PC-3 (cell line): ENCODE results near the gene CLCN4. TPM values are rescaled to one million over a fixed set of nuclear protein-coding genes. Genes with fewer than 3 reads are reported as not detected.

Experiments
- ATAC-seq: fragments of 200-7000 bp; cut with Tn5 transposase; 2 replicates; pipeline ENCODE4 v1.9.1; 2020; ENCODE audit warnings: mild to moderate bottlenecking, moderate library complexity
- BruUV-seq: library from RNA; stranded (reverse); fragments of 400-500 nt; replicated peaks from 2 replicates; lab custom pipeline; 2021; lab: Mats Ljungman, UMichigan
- CTCF ChIA-PET: fragments of 300-600 bp; sonication (Branson Sonifier 250); formaldehyde crosslinking; loops from one replicate; lab custom pipeline; 2022; ENCODE audit warnings: antibody characterized with exemption; lab: Charles Lee
- POLR2A ChIA-PET: fragments of 300-600 bp; sonication (Branson Sonifier 250); formaldehyde crosslinking; loops from one replicate; lab custom pipeline; 2022; ENCODE audit warnings: antibody characterized with exemption; ENCODE audit not compliant: unreplicated experiment; lab: Charles Lee
- DNase-seq: peaks from one replicate; pipeline ENCODE4 v3.0.0-alpha.2; 2015
- H2AFZ ChIP-seq: fragments of 300-600 bp; sonication (generic); 2 replicates; pipeline ENCODE4 v1.6.0; 2016; ENCODE audit warnings: antibody characterized with exemption, low read length
- H3F3A ChIP-seq: fragments of 300-600 bp; sonication (generic); one replicate; pipeline ENCODE4 v1.6.0; 2017; ENCODE audit warnings: antibody characterized with exemption, low read length, control low read depth, mild to moderate bottlenecking; ENCODE audit not compliant: unreplicated experiment
- H3K27ac ChIP-seq: fragments of 300-600 bp; sonication (generic); 2 replicates; pipeline ENCODE4 v1.5.1; 2016; ENCODE audit warnings: mild to moderate bottlenecking, low read length
- H3K27me3 ChIP-seq: fragments of 300-600 bp; sonication (generic); 2 replicates; pipeline ENCODE4 v1.6.1; 2016; ENCODE audit warnings: low read length, mixed read lengths
- H3K36me3 ChIP-seq: fragments of 300-600 bp; sonication (generic); 2 replicates; pipeline ENCODE4 v1.6.1; 2016; ENCODE audit warnings: low read depth, mixed run types, low read length, mixed read lengths
- H3K4me1 ChIP-seq: fragments of 300-600 bp; sonication (generic); 2 replicates; pipeline ENCODE4 v1.5.1; 2016; ENCODE audit warnings: low read length; ENCODE audit not compliant: insufficient read depth
- H3K4me2 ChIP-seq: fragments of 300-600 bp; sonication (generic); 2 replicates; pipeline ENCODE4 v1.6.0; 2016; ENCODE audit warnings: low read length
- H3K4me3 ChIP-seq: fragments of 300-600 bp; sonication (generic); 2 replicates; pipeline ENCODE4 v1.5.1; 2016; ENCODE audit warnings: mild to moderate bottlenecking, low read length, mixed read lengths
- H3K79me2 ChIP-seq: fragments of 300-600 bp; sonication (generic); 2 replicates; pipeline ENCODE4 v1.6.1; 2017; ENCODE audit warnings: low read length, mixed read lengths
- H3K9ac ChIP-seq: fragments of 300-600 bp; sonication (generic); 2 replicates; pipeline ENCODE4 v1.6.0; 2016; ENCODE audit warnings: mild to moderate bottlenecking, low read length
- H3K9me2 ChIP-seq: fragments of 300-600 bp; sonication (generic); replicated peaks from 2 replicates; pipeline ENCODE4 v1.6.1; 2016; ENCODE audit warnings: mixed run types, low read length, mixed read lengths
- H3K9me3 ChIP-seq: fragments of 300-600 bp; sonication (generic); 2 replicates; pipeline ENCODE4 v1.6.1; 2016; ENCODE audit warnings: low read length, mixed read lengths
- H4K20me1 ChIP-seq: fragments of 300-600 bp; sonication (generic); 2 replicates; pipeline ENCODE4 v1.6.1; 2016; ENCODE audit warnings: low read length, mixed read lengths
- CTCF ChIP-seq: fragments of 300-600 bp; sonication (generic); conservative IDR thresholded peaks from 2 replicates; pipeline ENCODE4 v1.5.1; 2017; ENCODE audit warnings: antibody characterized with exemption, low read depth, mild to moderate bottlenecking, low read length
- EZH2 ChIP-seq: fragments of 300-600 bp; sonication (generic); IDR thresholded peaks from one replicate; pipeline ENCODE4 v1.6.1; 2017; ENCODE audit warnings: antibody characterized with exemption, mild to moderate bottlenecking, low read length; ENCODE audit not compliant: unreplicated experiment
- EZH2phosphoT487 ChIP-seq: fragments of 300-600 bp; sonication (generic); IDR thresholded peaks from 2 replicates; pipeline ENCODE4 v1.6.1; 2018; ENCODE audit warnings: mild to moderate bottlenecking, antibody characterized with exemption, low read length, borderline replicate concordance
- intact Hi-C: fragments of 100-400 bp; cut with micrococcal nuclease; formaldehyde crosslinking; loops from 2 replicates; pipeline ENCODE4 v1.9.0; 2023
- total RNA-seq: library from RNA; depleted of rRNA; stranded (reverse); fragments of >200 nt; gene quantifications from 2 replicates; pipeline ENCODE4 v1.2.3, GENCODE V29; 2014

Gene CLCN4
- total RNA-seq, 1 experiment from 2014 or later = 13.7 TPM

- intact Hi-C loops = no loop called here
- no peak overlapping the region for H3K4me3 ChIP-seq
- H3K9me3 ChIP-seq = peaks cover 39% of the 10 kb centered on the region
These were observed 35.0 kb upstream of the CLCN4 start for GRCh38 chrX:10121787-10122186.

GRCh38 chrX:10124506-10125247 is 32.1 kb upstream of the CLCN4 start:
- no peaks in the 10 kb centered on the region for H3K79me2 ChIP-seq
- no peak overlapping the region for H3K9ac ChIP-seq
- H3F3A ChIP-seq = no peaks in the 10 kb centered on the region
- intact Hi-C loops = no loop called here
- BruUV-seq = no TSS peak
- TF ChIP-seq EZH2 = no peak
- TF ChIP-seq EZH2phosphoT487 = no peak
- peaks cover 69% of the 10 kb centered on the region for H3K36me3 ChIP-seq
- DNase-seq = no peak
- H3K27ac ChIP-seq = no peak overlapping the region
- POLR2A ChIA-PET = no interaction called here
- H3K27me3 ChIP-seq = no peaks in the 10 kb centered on the region
- no peaks in the 10 kb centered on the region for H3K4me1 ChIP-seq
- H4K20me1 ChIP-seq = no peaks in the 10 kb centered on the region
- CTCF ChIA-PET = no interaction called here
- peaks cover 21% of the 10 kb centered on the region for H3K9me3 ChIP-seq
- no peak overlapping the region for H3K4me2 ChIP-seq
- no peak for ATAC-seq
- H3K9me2 ChIP-seq = no peaks in the 10 kb centered on the region
- no peak overlapping the region for H2AFZ ChIP-seq
- no peak overlapping the region for H3K4me3 ChIP-seq

More at GRCh38 chrX:10121787-10122186, 35.0 kb upstream of the CLCN4 start:
- Histone ChIP-seq H3K36me3 (peaks cover 85% of the 10 kb centered on the region), H3K4me2 (no peak overlapping the region), H3K27me3 (no peaks in the 10 kb centered on the region), H2AFZ (no peak overlapping the region), H3F3A (no peaks in the 10 kb centered on the region), H3K9me2 (no peaks in the 10 kb centered on the region), H3K27ac (no peak overlapping the region), H3K4me1 (no peaks in the 10 kb centered on the region), H4K20me1 (no peaks in the 10 kb centered on the region), H3K79me2 (no peaks in the 10 kb centered on the region), H3K9ac (no peak overlapping the region)
- no TSS peak for BruUV-seq
- ChIA-PET POLR2A (no interaction called here), CTCF (no interaction called here)
- ATAC-seq = no peak
- TF ChIP-seq EZH2phosphoT487 (no peak), CTCF (no peak), EZH2 (no peak)
- DNase-seq = no peak

GRCh38 chrX:10125248-10125615 is 31.5 kb upstream of the CLCN4 start:
- BruUV-seq = no TSS peak
- H3K4me1 ChIP-seq = no peaks in the 10 kb centered on the region
- H3K9ac ChIP-seq = no peak overlapping the region
- H3K9me3 ChIP-seq = peaks cover 16% of the 10 kb centered on the region
- no peaks in the 10 kb centered on the region for H4K20me1 ChIP-seq
- no peak overlapping the region for H3K4me3 ChIP-seq
- H2AFZ ChIP-seq = no peak overlapping the region
- peaks cover 69% of the 10 kb centered on the region for H3K36me3 ChIP-seq
- no peaks in the 10 kb centered on the region for H3K9me2 ChIP-seq
- ChIA-PET POLR2A (no interaction called here), CTCF (no interaction called here)
- TF ChIP-seq EZH2phosphoT487 (no peak), EZH2 (no peak), CTCF (no peak)
- H3K79me2 ChIP-seq = no peaks in the 10 kb centered on the region
- intact Hi-C loops = no loop called here
- no peaks in the 10 kb centered on the region for H3F3A ChIP-seq
- no peaks in the 10 kb centered on the region for H3K27me3 ChIP-seq
- no peak for DNase-seq
- H3K27ac ChIP-seq = no peak overlapping the region
- no peak for ATAC-seq
- H3K4me2 ChIP-seq = no peak overlapping the region
